HG03442 (cell line): ENCODE measurements around the gene SLCO2A1.

Experiments
- ATAC-seq: cut with Tn5 transposase; IDR thresholded peaks from one replicate; pipeline ENCODE4 v1.9.1; 2021; ENCODE audit warnings: mild to moderate bottlenecking, moderate library complexity; ENCODE audit not compliant: unreplicated experiment

Gene SLCO2A1

GRCh38 chr3:133915685-133916658 lies 113.8 kb downstream of the SLCO2A1 start:
- no peak for ATAC-seq

- ATAC-seq, result no peak
Measured at GRCh38 chr3:133914839-133915600, 114.7 kb downstream of the SLCO2A1 start.

- no peak for ATAC-seq
Measured at GRCh38 chr3:133910422-133910821, 119.3 kb downstream of the SLCO2A1 start.

GRCh38 chr3:133905376-133905775 lies 124.3 kb downstream of the SLCO2A1 start:
- no peak for ATAC-seq

- no peak for ATAC-seq
Measured at GRCh38 chr3:133901847-133902246, 127.9 kb downstream of the SLCO2A1 start.

GRCh38 chr3:133901083-133901482 lies 128.6 kb downstream of the SLCO2A1 start:
- ATAC-seq, result no peak

GRCh38 chr3:133899311-133899710 lies 130.4 kb downstream of the SLCO2A1 start:
- ATAC-seq, result no peak

- no peak for ATAC-seq
Measured at GRCh38 chr3:133897547-133897946, 132.2 kb downstream of the SLCO2A1 start.

GRCh38 chr3:133896002-133896761 lies 133.5 kb downstream of the SLCO2A1 start:
- ATAC-seq, result no peak

- ATAC-seq, result no peak
Measured at GRCh38 chr3:133895208-133896001, 134.3 kb downstream of the SLCO2A1 start, which contains the start of gene RAB6B. Gene RAB6B (minus strand): TSS chr3:133895882. CDS start chr3:133895466, 416 bp downstream.

GRCh38 chr3:133894353-133895207 lies 135.1 kb downstream of the SLCO2A1 start:
- ATAC-seq, result no peak

GRCh38 chr3:133893683-133894352 lies 135.9 kb downstream of the SLCO2A1 start:
- no peak for ATAC-seq

GRCh38 chr3:133892541-133893231 lies 137.0 kb downstream of the SLCO2A1 start:
- no peak for ATAC-seq

GRCh38 chr3:133891662-133892378 lies 137.9 kb downstream of the SLCO2A1 start:
- no peak for ATAC-seq

GRCh38 chr3:133890972-133891644 lies 138.6 kb downstream of the SLCO2A1 start:
- no peak for ATAC-seq

- ATAC-seq, result no peak
Measured at GRCh38 chr3:133890037-133890436, 139.7 kb downstream of the SLCO2A1 start.
